ACHN (cell line): ENCODE data around the gene CLIC2.
"Not testable (repeated sequence)": the region's sequence is repeated elsewhere in the genome, so short reads cannot be mapped to it uniquely, and the experiment has no call there.

ENCODE experiments used
- DNase-seq: peaks from one replicate; pipeline ENCODE4 v3.0.0-alpha.2; 2015
- in situ Hi-C: cut with HindIII; loops from 2 replicates; pipeline ENCODE4 v1.10.0; 2017; ENCODE audit warnings: low sequenced_read_pairs, low pct_ligation_motif_present, low pct_unique_long_range_greater_than_20kb

CLIC2 gene

DNA sequence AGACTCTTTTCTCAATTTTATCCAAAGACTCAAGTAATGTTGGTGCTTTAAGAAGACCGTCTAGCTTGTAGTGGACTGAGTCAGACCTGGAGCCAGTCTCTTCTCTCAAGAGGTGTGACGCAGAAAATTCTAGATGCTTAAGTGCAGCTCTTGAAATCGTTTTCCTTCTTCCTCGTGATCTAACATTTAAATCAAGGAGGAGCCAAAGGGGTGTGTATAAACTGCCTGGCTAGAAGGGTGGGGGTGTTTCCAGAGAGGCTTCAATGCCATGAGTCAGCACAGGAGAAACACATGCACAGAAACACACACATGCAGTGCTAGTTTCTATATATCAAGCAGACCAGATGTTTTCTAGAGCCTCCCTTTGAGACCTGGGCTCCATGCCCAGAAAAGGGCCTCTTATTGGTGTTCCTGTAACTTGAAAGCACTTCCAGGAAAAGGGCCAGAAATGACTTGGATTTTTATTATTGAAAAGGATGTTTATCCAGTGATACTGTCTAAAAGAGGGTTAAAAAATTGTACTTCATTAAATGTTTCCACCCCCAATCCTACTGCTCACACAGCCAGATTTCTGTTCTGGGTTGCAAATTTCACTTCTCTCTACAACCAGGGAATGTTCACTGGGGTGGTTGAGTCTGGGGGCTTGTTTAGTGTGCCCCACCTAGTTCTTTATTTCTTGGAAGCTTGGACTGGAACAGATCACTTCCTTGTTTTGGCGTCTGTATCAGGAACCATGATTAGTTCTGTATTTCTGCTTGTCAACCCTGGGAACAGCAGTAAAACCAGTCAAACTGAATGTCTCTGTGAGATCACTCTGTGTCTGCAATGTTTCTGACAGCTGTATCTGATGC lies at the start of gene CLIC2:
Gene CLIC2, minus strand, starts transcription at position 129 of the 851 bp plus-strand sequence. CDS start 187 bp downstream, outside the sequence.
- in situ Hi-C loops, result no loop called here
- DNase-seq, result no peak

DNA sequence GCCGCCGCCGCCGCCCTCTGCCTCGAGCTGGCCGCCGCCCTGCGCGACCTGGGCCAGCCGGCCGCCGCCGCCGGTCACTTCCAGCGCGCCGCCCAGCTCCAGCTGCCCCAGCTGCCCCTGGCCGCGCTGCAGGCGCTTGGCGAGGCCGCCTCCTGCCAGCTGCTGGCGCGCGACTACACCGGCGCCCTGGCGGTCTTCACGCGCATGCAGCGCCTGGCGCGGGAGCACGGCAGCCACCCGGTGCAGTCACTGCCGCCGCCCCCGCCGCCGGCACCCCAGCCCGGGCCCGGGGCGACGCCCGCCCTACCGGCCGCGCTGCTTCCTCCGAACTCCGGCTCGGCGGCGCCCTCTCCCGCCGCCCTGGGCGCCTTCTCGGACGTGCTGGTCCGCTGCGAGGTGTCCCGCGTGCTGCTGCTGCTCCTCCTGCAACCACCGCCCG lies 48.1 kb upstream of the CLIC2 start:
- DNase-seq, in situ Hi-C loops: not testable (repeated sequence)

DNA sequence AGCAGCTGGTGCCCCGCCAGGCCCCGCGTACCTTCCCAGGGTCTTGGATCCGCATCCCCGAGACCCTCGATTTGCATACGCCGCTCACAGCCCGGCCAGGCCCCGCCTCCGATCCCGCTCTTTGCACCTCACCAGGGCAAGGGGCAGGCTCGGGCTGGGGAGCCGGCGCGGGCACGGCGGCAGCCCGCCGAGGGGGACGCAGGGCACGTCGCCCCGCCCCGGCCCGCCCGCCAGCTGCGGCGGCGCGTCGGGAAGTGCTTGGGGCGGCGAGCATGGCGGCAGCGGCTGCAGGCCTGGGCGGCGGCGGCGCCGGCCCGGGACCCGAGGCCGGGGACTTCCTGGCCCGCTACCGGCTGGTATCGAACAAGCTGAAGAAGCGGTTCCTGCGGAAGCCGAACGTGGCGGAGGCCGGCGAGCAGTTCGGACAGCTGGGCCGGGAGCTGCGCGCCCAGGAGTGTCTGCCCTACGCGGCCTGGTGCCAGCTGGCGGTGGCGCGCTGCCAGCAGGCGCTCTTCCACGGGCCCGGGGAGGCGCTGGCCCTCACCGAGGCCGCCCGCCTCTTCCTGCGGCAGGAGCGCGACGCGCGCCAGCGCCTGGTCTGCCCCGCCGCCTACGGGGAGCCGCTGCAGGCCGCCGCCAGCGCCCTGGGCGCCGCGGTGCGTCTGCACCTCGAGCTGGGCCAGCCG lies 47.6 kb upstream of the CLIC2 start, which contains the start of gene F8A2:
Gene F8A2, plus strand, starts transcription at position 253 of the 686 bp plus-strand sequence. Its CDS starts 20 bp downstream, at position 273.
- in situ Hi-C loops, DNase-seq: not testable (repeated sequence)

DNA sequence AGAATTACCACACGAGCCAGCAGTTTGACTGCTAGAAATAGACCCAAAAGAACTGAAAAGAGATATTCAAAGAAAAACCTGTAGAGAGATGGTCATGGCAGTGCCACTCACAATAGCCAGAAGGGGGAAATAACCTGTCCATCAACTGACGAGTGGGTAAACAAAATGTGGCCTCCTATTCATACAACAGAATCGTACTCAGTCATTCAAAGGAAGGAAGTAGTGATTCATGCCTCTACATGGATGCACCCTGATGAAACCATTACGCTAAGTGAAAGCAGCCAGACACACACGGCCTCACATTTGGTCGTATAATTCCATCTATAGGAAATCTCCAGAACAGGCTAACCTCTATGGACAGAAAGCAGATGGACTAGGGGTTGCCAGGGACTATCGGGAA lies 45.4 kb upstream of the CLIC2 start:
- in situ Hi-C loops, DNase-seq: not testable (repeated sequence)

DNA sequence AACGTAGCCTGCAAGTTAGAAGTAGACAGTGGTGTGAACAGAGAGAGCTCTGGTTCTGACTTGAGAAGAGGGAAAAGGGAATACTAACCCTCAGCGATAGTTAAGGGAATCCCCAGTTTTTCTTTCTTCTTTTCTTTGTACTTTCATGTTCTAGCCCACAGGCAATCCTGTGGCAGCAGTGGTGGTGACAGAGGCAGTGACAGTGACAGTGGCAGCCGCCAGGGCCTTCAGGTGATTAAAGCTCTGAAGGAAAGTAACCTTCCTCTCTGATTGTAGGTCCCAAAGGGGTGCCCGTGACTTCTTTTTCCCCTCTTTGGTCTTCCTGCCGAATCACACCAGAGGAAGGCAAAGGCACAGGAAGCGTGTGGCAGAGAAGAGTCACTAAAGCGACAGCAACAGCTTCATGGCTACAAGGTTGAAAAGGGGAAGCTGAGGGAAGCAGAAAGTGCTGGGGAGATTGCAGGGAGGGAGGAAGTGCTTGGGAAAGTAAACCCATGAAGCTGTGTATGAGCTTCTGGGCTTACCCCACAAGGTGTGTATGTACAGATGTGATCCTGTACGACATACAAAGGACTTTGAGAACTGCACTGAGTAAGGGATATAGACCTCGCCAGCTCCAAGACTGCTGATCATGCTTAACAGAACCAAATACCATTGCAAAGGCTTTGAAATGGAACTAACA lies 39.5 kb upstream of the CLIC2 start:
- in situ Hi-C loops, DNase-seq: not testable (repeated sequence)

DNA sequence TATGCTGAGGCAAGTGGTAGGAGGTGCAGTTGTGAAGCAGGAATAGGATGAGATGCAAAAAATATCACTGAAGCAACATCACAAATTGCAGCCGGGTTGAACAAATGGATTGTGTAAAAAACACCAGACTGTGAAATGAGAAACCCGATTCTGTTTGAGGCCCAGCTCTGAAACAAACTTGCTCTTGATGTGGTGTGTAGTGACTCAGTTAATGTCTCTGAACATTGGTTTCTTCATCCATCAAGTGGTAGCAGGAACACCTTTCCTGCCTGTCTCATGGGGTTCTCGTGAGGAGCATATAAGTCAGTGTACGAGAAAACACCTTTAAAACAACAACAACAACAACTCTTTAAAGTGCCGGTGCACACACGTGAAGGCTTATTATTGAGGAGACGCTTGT lies 29.3 kb upstream of the CLIC2 start:
- DNase-seq, in situ Hi-C loops: not testable (repeated sequence)

DNA sequence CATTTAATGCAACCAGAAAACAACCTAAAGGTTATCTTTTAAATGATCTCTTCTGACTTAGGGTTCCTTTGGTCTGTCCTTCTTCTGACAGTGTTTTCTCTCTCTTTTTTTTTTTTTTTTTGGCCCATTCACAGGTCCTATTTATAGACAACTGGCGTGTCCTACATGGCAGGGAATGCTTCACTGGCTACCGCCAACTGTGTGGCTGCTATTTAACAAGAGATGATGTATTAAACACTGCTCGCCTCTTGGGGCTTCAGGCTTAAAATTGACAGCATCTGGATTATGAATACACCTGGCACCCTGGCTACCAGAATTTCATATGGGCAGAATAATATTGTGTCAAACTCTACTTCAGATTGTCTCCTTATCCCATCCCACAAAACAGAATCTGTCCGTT lies 15.0 kb upstream of the CLIC2 start:
- DNase-seq, in situ Hi-C loops: not testable (repeated sequence)

DNA sequence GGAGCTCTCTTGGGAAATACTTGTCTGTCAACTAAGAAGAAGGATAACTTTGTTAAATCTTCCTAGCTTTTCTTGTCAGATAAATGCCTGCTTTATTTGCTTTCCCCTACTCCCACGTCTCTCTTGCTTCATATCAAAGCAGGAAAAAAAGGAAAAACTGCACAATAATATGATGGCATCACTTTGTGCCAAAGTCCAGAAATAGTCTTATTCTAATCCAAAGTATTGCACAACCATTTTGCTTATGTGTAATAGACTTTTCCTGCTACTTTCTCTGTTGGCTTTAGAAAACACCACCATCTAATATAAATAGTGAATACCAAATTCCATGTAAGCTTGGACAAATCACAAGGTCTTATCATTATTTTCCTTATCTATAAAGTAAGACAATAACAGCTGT lies 11.3 kb upstream of the CLIC2 start:
- DNase-seq, in situ Hi-C loops: not testable (repeated sequence)

DNA sequence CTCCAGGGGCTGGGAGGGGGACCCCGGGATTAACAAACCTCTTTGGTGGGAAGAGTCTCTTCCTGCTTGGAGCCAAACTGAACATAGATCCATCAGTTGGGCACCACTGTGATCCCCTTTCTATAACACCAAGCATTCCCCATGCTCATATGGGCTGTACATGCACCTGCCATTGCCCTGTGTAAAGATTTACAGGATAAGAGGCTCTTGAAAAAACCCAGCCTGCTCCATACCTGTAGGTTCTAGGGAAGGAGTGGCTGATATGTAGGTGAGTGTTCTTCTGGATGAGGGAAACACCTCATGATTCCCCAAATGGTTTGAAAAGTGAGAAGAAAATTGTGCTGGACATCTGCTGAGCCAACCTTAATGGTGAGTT lies 911 bp upstream of the CLIC2 start:
- DNase-seq, in situ Hi-C loops: not testable (repeated sequence)

DNA sequence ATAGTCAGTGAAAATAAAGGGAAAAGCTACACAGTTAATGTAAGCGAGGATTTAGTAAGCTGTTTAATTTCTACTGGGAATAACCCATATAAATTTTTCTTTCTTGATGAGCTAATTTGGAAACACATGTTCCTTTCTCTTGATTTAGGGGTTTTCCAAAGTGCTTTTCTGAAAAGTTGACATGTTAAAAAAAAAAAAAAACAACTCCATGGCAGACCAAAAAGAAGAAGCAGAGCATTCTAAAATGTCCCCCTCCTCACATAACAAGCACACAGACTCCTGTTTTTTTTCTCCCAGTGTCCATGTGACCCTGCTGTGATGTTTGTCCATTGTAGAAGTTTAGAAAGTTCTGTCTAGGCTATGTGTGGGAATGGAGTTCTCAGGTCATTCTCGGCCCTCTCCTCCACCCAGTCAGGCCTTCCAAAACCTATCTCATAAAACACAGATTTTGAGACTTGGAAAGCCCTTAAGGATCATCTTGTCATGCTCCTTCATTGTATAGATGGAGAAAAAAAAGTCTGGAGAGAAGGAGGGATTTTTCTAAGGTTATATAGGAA lies 792 bp downstream of the CLIC2 start:
- in situ Hi-C loops, result no loop called here
- no peak for DNase-seq

DNA sequence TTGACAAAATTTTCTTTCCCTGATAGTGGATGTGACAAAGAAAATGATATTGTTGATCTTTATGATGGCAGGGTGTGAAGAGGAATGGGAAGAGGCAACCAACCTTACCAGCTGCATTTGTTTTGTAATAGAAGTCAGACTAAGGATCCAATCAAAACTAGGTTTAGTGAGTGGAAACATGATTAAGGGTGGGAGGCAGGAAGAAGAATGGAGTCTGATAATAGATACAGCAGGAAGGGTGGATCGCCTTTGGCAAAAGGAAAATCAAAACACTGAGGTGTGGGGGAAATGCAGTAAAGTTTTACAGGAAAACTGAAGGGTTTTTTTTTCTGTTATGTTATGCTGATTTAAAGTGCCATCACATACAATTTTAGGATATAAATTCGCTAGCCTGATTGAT lies 3.4 kb downstream of the CLIC2 start:
- in situ Hi-C loops, result no loop called here
- DNase-seq, result no peak

DNA sequence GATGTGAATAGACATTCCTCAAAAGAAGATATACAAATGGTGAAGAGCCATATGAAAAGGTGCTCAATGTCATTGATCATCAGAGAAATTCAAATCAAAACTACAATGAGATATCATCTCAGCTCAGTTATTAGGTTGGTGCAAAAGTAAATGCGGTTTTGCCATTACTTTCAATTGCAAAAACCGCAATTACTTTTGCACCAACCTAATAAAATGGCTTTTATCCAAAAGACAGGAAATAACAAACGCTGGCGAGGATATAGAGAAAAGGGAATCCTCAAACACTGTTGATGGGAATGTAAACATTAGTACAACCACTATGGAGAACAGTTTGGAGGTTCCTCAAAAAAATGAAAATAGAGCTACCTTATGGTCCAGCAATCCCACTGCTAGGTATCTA lies 5.1 kb downstream of the CLIC2 start:
- in situ Hi-C loops, result no loop called here
- no peak for DNase-seq

DNA sequence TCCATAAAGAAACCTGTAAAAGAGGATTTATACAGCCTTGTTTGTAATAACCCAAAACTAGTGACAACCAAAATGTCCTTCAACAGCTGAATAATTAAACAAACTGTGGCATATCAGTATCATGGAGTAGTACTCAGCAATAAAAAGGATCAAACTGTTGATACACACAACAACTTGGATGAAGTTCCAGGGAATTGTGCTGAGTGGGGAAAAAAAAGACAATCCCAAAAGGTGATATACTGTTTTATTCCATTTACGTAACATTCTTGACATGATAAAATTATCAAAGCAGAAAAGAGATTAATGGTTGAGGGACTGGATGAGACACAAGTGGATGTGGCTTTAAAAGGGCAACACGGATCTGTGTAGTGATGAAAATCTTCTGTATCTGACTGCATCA lies 7.8 kb downstream of the CLIC2 start:
- DNase-seq, result no peak
- in situ Hi-C loops, result no loop called here

DNA sequence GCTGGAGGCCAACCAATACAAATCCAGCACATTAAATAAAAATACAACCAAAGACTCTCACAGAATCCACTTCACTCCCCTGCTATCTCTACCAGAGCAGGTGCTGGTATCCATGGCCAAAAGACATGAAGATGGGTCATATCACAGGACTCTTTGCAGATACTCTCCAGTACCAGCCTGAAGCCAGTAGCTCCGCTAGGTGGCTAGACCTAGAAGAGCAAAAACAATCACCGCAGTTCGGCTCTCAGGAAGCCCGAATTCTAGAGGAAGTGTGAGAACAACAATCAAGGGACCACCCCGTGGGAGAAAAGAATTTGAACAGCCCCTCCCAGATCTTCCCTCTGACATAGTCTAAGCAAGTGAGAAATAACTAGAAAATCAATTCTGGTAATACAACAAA lies 20.2 kb downstream of the CLIC2 start:
- DNase-seq, result no peak
- in situ Hi-C loops, result no loop called here

DNA sequence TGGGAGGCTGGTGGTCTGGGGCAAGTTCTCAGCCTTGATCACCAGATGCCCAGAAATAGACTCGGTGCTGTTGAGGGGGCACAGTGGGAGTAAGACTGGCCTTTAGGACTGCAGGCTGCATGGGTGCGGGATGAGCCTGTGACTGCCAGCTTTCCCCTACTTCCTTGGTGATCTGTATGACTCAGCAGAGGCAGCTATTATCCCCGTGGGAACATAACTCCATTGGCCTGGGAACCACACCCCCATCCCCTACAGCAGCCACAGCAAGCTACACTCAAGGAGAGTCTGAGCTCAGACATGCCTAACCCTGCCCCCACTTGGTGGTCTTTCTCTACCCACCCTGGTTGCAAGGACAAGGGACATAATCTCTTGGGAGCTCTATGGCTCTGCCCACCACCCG lies 20.6 kb downstream of the CLIC2 start:
- DNase-seq, result no peak
- in situ Hi-C loops, result no loop called here

DNA sequence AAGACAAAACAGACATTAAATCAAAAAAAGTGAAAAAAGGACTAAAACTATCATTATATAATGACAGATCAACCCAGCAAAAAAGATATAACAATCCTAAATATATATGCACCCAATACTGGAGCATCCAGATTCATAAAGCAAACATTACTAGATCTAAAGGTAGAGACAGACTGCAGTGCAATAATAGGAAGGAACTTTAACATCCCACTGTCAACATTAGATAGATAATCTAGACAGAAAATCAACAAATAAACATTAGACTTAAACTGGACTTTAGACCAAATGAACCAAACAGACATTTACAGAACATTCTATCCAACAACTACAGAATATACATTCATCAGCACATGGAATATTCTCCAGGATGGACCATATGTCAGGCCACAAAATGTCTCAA lies 40.6 kb downstream of the CLIC2 start:
- in situ Hi-C loops, result no loop called here

DNA sequence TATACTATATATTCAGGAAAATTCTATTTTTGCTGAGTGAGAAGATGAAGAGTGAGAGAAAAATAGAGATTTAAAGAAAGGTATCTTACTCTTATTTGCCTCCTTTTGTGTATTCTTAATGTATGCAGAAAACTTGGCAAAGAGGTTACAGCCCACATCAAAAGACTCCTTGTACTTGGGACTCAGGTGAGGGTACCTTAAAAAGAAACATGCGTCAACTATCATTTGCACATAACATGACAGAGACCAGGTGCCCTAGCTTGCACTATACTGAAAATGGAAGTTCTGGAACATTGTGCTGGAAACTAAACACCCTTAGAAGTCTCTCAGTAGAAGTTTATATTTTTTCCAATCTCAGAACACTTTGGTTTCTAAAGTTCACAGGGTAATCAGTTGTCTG lies 54.5 kb downstream of the CLIC2 start:
- in situ Hi-C loops, result no loop called here

More for the DNA sequence above, 40.6 kb downstream of the CLIC2 start:
- DNase-seq, result no peak

DNA sequence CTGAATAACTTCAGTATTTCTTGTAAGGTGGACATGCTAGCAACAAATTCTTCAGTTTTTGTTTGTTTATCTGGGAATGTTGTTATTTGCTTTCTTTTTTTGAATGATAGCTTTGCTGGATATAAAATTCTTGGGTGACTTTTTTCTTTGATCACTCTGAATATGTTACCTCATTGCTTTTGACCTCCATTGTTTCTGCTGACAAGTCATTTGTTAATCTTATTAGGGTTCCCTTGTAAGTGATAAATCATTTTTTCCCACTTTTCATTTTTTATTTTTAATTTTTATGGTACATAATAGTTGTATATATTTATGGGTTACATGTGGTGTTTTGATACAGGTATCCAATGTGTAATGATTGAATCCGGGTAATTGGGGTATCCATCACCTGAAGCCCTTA lies 63.4 kb downstream of the CLIC2 start:
- DNase-seq, result no peak
- in situ Hi-C loops, result no loop called here

More for the DNA sequence above, 54.5 kb downstream of the CLIC2 start:
- DNase-seq, result no peak

DNA sequence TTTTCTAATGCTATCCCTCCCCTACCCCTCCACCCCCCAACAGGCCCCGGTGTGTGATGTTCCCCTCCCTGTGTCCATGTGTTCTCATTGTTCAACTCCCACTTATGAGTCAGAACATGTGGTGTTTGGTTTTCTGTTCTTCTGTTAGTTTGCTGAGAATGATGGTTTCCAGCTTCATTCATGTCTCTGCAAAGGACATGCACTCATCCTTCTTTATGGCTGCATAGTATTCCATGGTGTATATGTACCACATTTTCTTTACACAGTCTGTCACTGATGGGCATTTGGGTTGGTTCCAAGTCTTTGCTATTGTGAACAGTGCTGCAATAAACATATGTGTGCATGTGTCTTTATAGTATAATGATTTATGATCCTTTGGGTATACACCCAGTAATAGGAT lies 66.4 kb downstream of the CLIC2 start:
- DNase-seq, in situ Hi-C loops: not testable (repeated sequence)
